DND-41 (cell line): ENCODE data around the gene S100A16.

Source experiments
- ATAC-seq: fragments of 200-7000 bp; cut with Tn5 transposase; 3 replicates; pipeline ENCODE4 v1.9.1; 2021; ENCODE audit warnings: low read depth; ENCODE audit not compliant: insufficient read depth
- DNase-seq: peaks from one replicate; pipeline ENCODE4 v3.0.0-alpha.2; 2020
- H2AFZ ChIP-seq: 2 replicates; pipeline ENCODE4 v1.6.0; 2012; ENCODE audit warnings: low read depth, low read length
- H3K27ac ChIP-seq: 2 replicates; pipeline ENCODE4 v1.5.1; 2012; ENCODE audit warnings: low read length, inconsistent platforms
- H3K27me3 ChIP-seq: fragments of 200-600 bp; sonication (generic); 2 replicates; pipeline ENCODE4 v1.6.0; 2012; ENCODE audit warnings: low read length, mild to moderate bottlenecking, inconsistent platforms; ENCODE audit not compliant: insufficient read depth, poor library complexity
- H3K36me3 ChIP-seq: 2 replicates; pipeline ENCODE4 v1.5.1; 2012; ENCODE audit warnings: low read length, inconsistent platforms; ENCODE audit not compliant: insufficient read depth
- H3K4me1 ChIP-seq: 2 replicates; pipeline ENCODE4 v1.5.1; 2012; ENCODE audit warnings: mild to moderate bottlenecking, low read length; ENCODE audit not compliant: insufficient read depth
- H3K4me2 ChIP-seq: 2 replicates; pipeline ENCODE4 v1.6.0; 2012; ENCODE audit warnings: mild to moderate bottlenecking, moderate library complexity, low read length, inconsistent platforms; ENCODE audit not compliant: insufficient read depth
- H3K4me3 ChIP-seq, 2 experiments: fragments of 200-600 bp in 1 of 2; shearing (Covaris generic) in 1 of 2; 2 replicates each; pipeline ENCODE4 v1.5.1; 2012 to 2016; ENCODE audit warnings: inconsistent platforms in 2 of 2, low read length in 2 of 2, mild to moderate bottlenecking in 2 of 2, low read depth in 1 of 2, moderate library complexity in 1 of 2
- H3K79me2 ChIP-seq: 2 replicates; pipeline ENCODE4 v1.6.0; 2012; ENCODE audit warnings: low read length, inconsistent platforms; ENCODE audit not compliant: insufficient read depth
- H3K9ac ChIP-seq: 2 replicates; pipeline ENCODE4 v1.6.0; 2012; ENCODE audit warnings: low read depth, mild to moderate bottlenecking, inconsistent platforms, low read length, moderate library complexity
- H3K9me3 ChIP-seq: 2 replicates; pipeline ENCODE4 v1.5.1; 2012; ENCODE audit warnings: low read length, moderate library complexity, mild to moderate bottlenecking, inconsistent platforms; ENCODE audit not compliant: insufficient read depth, severe bottlenecking
- H4K20me1 ChIP-seq: 2 replicates; pipeline ENCODE4 v1.6.0; 2012; ENCODE audit warnings: low read length; ENCODE audit not compliant: insufficient read depth
- CTCF ChIP-seq: IDR thresholded peaks from 2 replicates; pipeline ENCODE4 v1.5.1; 2012; ENCODE audit warnings: borderline replicate concordance, low read length, moderate library complexity, mild to moderate bottlenecking; ENCODE audit not compliant: poor library complexity, severe bottlenecking; ENCODE audit errors: extremely low read depth
- EZH2 ChIP-seq: IDR thresholded peaks from 3 replicates; pipeline ENCODE4 v1.6.1; 2012; ENCODE audit warnings: borderline replicate concordance, low read depth, mild to moderate bottlenecking, moderate library complexity, low read length, inconsistent platforms; ENCODE audit not compliant: severe bottlenecking

S100A16 gene

GRCh38 chr1:153557877-153558276, 55.1 kb downstream of the S100A16 start:
- H3K36me3 ChIP-seq: no peaks in the 10 kb centered on the region
- TF ChIP-seq CTCF: no peak
- TF ChIP-seq EZH2: no peak
- H3K79me2 ChIP-seq: no peaks in the 10 kb centered on the region
- H3K4me1 ChIP-seq: no peaks in the 10 kb centered on the region
- no peaks in the 10 kb centered on the region for H3K27me3 ChIP-seq
- ATAC-seq (no peak), DNase-seq (no peak)
- no peak overlapping the region for H3K4me2 ChIP-seq
- no peaks in the 10 kb centered on the region for H3K9me3 ChIP-seq
- no peak overlapping the region for H3K9ac ChIP-seq
- no peak overlapping the region for H2AFZ ChIP-seq
- no peak overlapping the region for H3K4me3 ChIP-seq
- H3K27ac ChIP-seq: no peak overlapping the region
- H4K20me1 ChIP-seq: no peaks in the 10 kb centered on the region
